HEK293 (cell line): ENCODE measurements around the gene TRAPPC2L.
"Not testable (repeated sequence)": the region's sequence is repeated elsewhere in the genome, so short reads cannot be mapped to it uniquely, and the experiment has no call there.

Source experiments
- CTCF ChIA-PET: fragments of 350-600 bp; formaldehyde crosslinking; extraction: SDS; loops from one replicate; lab custom pipeline; 2021; ENCODE audit warnings: antibody characterized with exemption; lab: Yijun Ruan, JAX
- POLR2A ChIA-PET: fragments of 300-600 bp; formaldehyde crosslinking; extraction: SDS; loops from one replicate; lab custom pipeline; 2020; ENCODE audit warnings: antibody characterized with exemption, inconsistent platforms; lab: Yijun Ruan, JAX
- H3K27ac ChIP-seq: fragments of 200-500 bp; sonication (Bioruptor generic); 2 replicates; pipeline ENCODE4 v1.5.1; 2014; ENCODE audit warnings: low read depth, low read length, control low read depth, inconsistent platforms; ENCODE audit errors: extremely low read depth
- H3K36me3 ChIP-seq, 2 experiments: fragments of 200-500 bp in 1 of 2; sonication (Bioruptor generic) in 1 of 2; 1 replicate in 1 of 2; 2 replicates in 1 of 2; pipeline ENCODE4 v1.5.1; 2014 to 2017; ENCODE audit warnings: inconsistent platforms in 2 of 2, low read length in 2 of 2; ENCODE audit not compliant: control insufficient read depth in 2 of 2, insufficient read depth in 1 of 2
- H3K4me1 ChIP-seq: fragments of 200-500 bp; sonication (Bioruptor generic); 2 replicates; pipeline ENCODE4 v1.5.1; 2014; ENCODE audit warnings: mild to moderate bottlenecking, low read length, inconsistent platforms; ENCODE audit not compliant: control insufficient read depth, insufficient read depth
- H3K4me3 ChIP-seq: 2 replicates; pipeline ENCODE4 v1.5.1; 2011; ENCODE audit warnings: low read depth, mild to moderate bottlenecking, control low read depth, low read length, moderate library complexity
- H3K9me3 ChIP-seq: fragments of 200-500 bp; sonication (Bioruptor generic); 2 replicates; pipeline ENCODE4 v1.5.1; 2014; ENCODE audit warnings: low read depth, low read length, inconsistent platforms; ENCODE audit not compliant: control insufficient read depth, insufficient read depth
- FEZF1 ChIP-seq: fragments of 450-650 bp; formaldehyde crosslinking; IDR thresholded peaks from 2 replicates; pipeline ENCODE4 v1.5.1; 2016; ENCODE audit warnings: missing biosample characterization, missing genetic modification characterization
- INSM2 ChIP-seq: fragments of 450-650 bp; formaldehyde crosslinking; IDR thresholded peaks from 2 replicates; pipeline ENCODE4 v1.5.1; 2016; ENCODE audit warnings: missing biosample characterization, missing genetic modification characterization
- WT1 ChIP-seq: fragments of 450-650 bp; formaldehyde crosslinking; IDR thresholded peaks from 2 replicates; pipeline ENCODE4 v1.5.1; 2016; ENCODE audit warnings: missing biosample characterization, missing genetic modification characterization
- ZBTB17 ChIP-seq: fragments of 450-650 bp; formaldehyde crosslinking; IDR thresholded peaks from 2 replicates; pipeline ENCODE4 v1.5.1; 2016; ENCODE audit warnings: missing biosample characterization, missing genetic modification characterization
- ZBTB26 ChIP-seq: fragments of 450-650 bp; formaldehyde crosslinking; optimal IDR thresholded peaks from 2 replicates; pipeline ENCODE3; 2016; ENCODE audit warnings: missing biosample characterization, mild to moderate bottlenecking, missing genetic modification characterization
- ZEB2 ChIP-seq: fragments of 450-650 bp; formaldehyde crosslinking; IDR thresholded peaks from 2 replicates; pipeline ENCODE4 v1.5.1; 2016; ENCODE audit warnings: missing biosample characterization, missing genetic modification characterization
- ZNF157 ChIP-seq: fragments of 450-650 bp; formaldehyde crosslinking; IDR thresholded peaks from 2 replicates; pipeline ENCODE4 v1.5.1; 2016; ENCODE audit warnings: missing biosample characterization, missing genetic modification characterization
- ZNF19 ChIP-seq: fragments of 450-650 bp; formaldehyde crosslinking; IDR thresholded peaks from 2 replicates; pipeline ENCODE4; 2016; ENCODE audit warnings: missing biosample characterization, missing genetic modification characterization, low read depth
- ZNF239 ChIP-seq: fragments of 450-650 bp; formaldehyde crosslinking; IDR thresholded peaks from 2 replicates; pipeline ENCODE4 v1.5.1; 2016; ENCODE audit warnings: missing biosample characterization, missing genetic modification characterization
- ZNF501 ChIP-seq: fragments of 450-650 bp; formaldehyde crosslinking; IDR thresholded peaks from 2 replicates; pipeline ENCODE4 v1.5.1; 2016; ENCODE audit warnings: missing biosample characterization, missing genetic modification characterization
- ZNF629 ChIP-seq: fragments of 450-650 bp; formaldehyde crosslinking; IDR thresholded peaks from 2 replicates; pipeline ENCODE4 v1.5.1; 2017; ENCODE audit warnings: missing biosample characterization, missing genetic modification characterization
- TF ChIP-seq, protein P1 (sequence below): fragments of 450-650 bp; formaldehyde crosslinking; IDR thresholded peaks from 2 replicates; pipeline ENCODE4 v1.5.1; 2016; ENCODE audit warnings: missing biosample characterization, missing genetic modification characterization
- TF ChIP-seq, protein P2 (sequence below): fragments of 450-650 bp; formaldehyde crosslinking; IDR thresholded peaks from 2 replicates; pipeline ENCODE4 v1.5.1; 2017; ENCODE audit warnings: missing biosample characterization, missing genetic modification characterization
- TF ChIP-seq, protein P3 (sequence below): fragments of 450-650 bp; formaldehyde crosslinking; IDR thresholded peaks from 2 replicates; pipeline ENCODE4 v1.5.1; 2016; ENCODE audit warnings: missing biosample characterization, missing genetic modification characterization
- TF ChIP-seq, protein P4 (sequence below): fragments of 450-650 bp; formaldehyde crosslinking; IDR thresholded peaks from 2 replicates; pipeline ENCODE4 v1.5.0; 2017; ENCODE audit warnings: missing biosample characterization, missing genetic modification characterization, borderline replicate concordance
- TF ChIP-seq, protein P5 (sequence below): fragments of 450-650 bp; formaldehyde crosslinking; IDR thresholded peaks from 2 replicates; pipeline ENCODE4 v1.5.1; 2017; ENCODE audit warnings: missing biosample characterization, missing genetic modification characterization

Gene TRAPPC2L

DNA sequence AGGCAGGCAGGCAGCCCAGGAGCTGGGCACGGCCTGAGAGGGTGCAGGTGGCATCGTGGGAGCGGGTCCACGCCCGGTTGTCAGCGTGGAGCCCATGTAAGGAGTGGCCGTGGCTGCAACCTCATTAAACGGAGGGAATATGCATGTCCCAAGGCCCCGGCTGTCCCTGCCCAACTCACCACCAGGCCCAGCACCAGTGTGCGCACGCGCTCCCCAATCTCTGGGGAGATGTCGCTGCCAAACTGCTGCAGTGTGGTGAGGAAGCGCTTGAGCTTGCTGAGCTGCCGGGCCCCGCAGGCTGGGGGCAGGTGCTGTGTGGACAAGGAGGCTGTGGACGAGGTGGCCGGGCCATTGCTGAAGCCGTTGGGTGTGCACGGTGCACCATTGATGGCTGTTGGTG is 35.1 kb downstream of the TRAPPC2L start (continued):
- TF ChIP-seq, protein P1, sequence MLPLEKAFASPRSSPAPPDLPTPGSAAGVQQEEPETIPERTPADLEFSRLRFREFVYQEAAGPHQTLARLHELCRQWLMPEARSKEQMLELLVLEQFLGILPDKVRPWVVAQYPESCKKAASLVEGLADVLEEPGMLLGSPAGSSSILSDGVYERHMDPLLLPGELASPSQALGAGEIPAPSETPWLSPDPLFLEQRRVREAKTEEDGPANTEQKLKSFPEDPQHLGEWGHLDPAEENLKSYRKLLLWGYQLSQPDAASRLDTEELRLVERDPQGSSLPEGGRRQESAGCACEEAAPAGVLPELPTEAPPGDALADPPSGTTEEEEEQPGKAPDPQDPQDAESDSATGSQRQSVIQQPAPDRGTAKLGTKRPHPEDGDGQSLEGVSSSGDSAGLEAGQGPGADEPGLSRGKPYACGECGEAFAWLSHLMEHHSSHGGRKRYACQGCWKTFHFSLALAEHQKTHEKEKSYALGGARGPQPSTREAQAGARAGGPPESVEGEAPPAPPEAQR (tag by site-specific recombination): no peak
- TF ChIP-seq FEZF1 (tag by site-specific recombination) (no peak), INSM2 (tag by site-specific recombination) (no peak), ZNF19 (tag by site-specific recombination) (no peak), ZNF239 (tag by site-specific recombination) (no peak)

- POLR2A ChIA-PET: no interaction called here
- no peaks in the 10 kb centered on the region for H3K36me3 ChIP-seq
Observed at GRCh38 chr16:88893127-88893968, 36.4 kb downstream of the TRAPPC2L start.

GRCh38 chr16:88894266-88894665 is 37.3 kb downstream of the TRAPPC2L start:
- H3K36me3 ChIP-seq, H3K9me3 ChIP-seq, POLR2A ChIA-PET, CTCF ChIA-PET, H3K4me3 ChIP-seq, H3K27ac ChIP-seq, H3K4me1 ChIP-seq: not testable (repeated sequence)
- TF ChIP-seq ZBTB26 (tag by site-specific recombination): peak; percentile 12
- TF ChIP-seq, protein P2, sequence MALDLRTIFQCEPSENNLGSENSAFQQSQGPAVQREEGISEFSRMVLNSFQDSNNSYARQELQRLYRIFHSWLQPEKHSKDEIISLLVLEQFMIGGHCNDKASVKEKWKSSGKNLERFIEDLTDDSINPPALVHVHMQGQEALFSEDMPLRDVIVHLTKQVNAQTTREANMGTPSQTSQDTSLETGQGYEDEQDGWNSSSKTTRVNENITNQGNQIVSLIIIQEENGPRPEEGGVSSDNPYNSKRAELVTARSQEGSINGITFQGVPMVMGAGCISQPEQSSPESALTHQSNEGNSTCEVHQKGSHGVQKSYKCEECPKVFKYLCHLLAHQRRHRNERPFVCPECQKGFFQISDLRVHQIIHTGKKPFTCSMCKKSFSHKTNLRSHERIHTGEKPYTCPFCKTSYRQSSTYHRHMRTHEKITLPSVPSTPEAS (tag by site-specific recombination): peak; percentile 78

More at GRCh38 chr16:88893127-88893968, 36.4 kb downstream of the TRAPPC2L start:
- H3K4me1 ChIP-seq: no peaks in the 10 kb centered on the region
- no peak overlapping the region for H3K27ac ChIP-seq
- peak; percentile 66 for TF ChIP-seq WT1 (tag by site-specific recombination)
- TF ChIP-seq ZEB2 (tag by site-specific recombination): no peak
- TF ChIP-seq, protein P3, sequence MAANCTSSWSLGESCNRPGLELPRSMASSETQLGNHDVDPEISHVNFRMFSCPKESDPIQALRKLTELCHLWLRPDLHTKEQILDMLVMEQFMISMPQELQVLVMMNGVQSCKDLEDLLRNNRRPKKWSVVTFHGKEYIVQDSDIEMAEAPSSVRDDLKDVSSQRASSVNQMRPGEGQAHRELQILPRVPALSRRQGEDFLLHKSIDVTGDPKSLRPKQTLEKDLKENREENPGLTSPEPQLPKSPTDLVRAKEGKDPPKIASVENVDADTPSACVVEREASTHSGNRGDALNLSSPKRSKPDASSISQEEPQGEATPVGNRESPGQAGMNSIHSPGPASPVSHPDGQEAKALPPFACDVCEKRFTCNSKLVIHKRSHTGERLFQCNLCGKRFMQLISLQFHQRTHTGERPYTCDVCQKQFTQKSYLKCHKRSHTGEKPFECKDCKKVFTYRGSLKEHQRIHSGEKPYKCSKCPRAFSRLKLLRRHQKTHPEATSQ: no peak
- no peak overlapping the region for H3K4me3 ChIP-seq
- CTCF ChIA-PET: no interaction called here
- H3K9me3 ChIP-seq: no peaks in the 10 kb centered on the region

DNA sequence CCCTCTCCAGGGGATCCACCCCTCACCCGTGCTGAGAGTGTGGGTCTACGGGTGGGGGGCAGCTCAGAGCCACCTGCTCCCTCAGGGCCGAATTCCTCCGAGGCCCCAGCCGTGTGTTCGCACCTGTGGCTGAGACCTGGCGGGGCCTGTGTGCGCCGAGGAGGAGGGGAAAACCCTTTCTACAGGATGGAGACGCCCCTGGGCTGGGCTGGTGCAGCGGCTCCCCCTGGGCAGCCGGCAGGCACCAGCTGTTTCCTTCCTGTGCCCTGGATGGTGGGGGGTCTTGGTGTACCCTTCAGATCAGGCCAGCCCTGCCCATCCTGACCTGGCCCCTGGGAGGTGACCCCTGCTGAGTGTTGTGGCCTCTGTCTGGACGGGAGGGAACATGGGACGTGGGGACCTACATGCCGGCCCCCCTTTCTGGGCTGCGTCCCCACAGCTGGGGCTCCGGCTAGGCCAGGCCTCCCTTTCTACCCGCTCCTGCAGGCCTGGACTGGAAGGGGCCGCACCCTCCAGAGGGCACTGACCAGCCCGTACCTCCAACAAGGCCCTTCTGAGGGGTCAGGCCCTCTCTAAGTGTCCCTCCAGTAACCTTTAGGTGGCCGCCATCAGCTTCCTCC is 37.9 kb downstream of the TRAPPC2L start:
- H3K4me1 ChIP-seq: no peaks in the 10 kb centered on the region
- H3K9me3 ChIP-seq: no peaks in the 10 kb centered on the region
- no peak overlapping the region for H3K4me3 ChIP-seq
- ChIA-PET POLR2A (no interaction called here), CTCF (no interaction called here)
- no peaks in the 10 kb centered on the region for H3K36me3 ChIP-seq
- H3K27ac ChIP-seq: no peak overlapping the region
- TF ChIP-seq, protein P4, sequence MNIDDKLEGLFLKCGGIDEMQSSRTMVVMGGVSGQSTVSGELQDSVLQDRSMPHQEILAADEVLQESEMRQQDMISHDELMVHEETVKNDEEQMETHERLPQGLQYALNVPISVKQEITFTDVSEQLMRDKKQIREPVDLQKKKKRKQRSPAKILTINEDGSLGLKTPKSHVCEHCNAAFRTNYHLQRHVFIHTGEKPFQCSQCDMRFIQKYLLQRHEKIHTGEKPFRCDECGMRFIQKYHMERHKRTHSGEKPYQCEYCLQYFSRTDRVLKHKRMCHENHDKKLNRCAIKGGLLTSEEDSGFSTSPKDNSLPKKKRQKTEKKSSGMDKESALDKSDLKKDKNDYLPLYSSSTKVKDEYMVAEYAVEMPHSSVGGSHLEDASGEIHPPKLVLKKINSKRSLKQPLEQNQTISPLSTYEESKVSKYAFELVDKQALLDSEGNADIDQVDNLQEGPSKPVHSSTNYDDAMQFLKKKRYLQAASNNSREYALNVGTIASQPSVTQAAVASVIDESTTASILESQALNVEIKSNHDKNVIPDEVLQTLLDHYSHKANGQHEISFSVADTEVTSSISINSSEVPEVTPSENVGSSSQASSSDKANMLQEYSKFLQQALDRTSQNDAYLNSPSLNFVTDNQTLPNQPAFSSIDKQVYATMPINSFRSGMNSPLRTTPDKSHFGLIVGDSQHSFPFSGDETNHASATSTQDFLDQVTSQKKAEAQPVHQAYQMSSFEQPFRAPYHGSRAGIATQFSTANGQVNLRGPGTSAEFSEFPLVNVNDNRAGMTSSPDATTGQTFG (tag by site-specific recombination): no peak
- no peak for TF ChIP-seq ZBTB17 (tag by site-specific recombination)
- no peak for TF ChIP-seq ZNF157 (tag by site-specific recombination)
- TF ChIP-seq, protein P5, sequence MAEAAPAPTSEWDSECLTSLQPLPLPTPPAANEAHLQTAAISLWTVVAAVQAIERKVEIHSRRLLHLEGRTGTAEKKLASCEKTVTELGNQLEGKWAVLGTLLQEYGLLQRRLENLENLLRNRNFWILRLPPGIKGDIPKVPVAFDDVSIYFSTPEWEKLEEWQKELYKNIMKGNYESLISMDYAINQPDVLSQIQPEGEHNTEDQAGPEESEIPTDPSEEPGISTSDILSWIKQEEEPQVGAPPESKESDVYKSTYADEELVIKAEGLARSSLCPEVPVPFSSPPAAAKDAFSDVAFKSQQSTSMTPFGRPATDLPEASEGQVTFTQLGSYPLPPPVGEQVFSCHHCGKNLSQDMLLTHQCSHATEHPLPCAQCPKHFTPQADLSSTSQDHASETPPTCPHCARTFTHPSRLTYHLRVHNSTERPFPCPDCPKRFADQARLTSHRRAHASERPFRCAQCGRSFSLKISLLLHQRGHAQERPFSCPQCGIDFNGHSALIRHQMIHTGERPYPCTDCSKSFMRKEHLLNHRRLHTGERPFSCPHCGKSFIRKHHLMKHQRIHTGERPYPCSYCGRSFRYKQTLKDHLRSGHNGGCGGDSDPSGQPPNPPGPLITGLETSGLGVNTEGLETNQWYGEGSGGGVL (tag by site-specific recombination): no peak
- no peak for TF ChIP-seq ZNF501 (tag by site-specific recombination)
- no peak for TF ChIP-seq ZNF629
